HG02943 (cell line): Measurements from ENCODE around the gene CADM2.
"Not testable (repeated sequence)": the region's sequence is repeated elsewhere in the genome, so short reads cannot be mapped to it uniquely, and the experiment has no call there.

Experiments used
- ATAC-seq: cut with Tn5 transposase; IDR thresholded peaks from one replicate; pipeline ENCODE4 v1.9.1; 2021; ENCODE audit warnings: mild to moderate bottlenecking, low read depth, moderate library complexity; ENCODE audit not compliant: unreplicated experiment

CADM2 gene

GRCh38 chr3:84958495-84959469 is at the start of gene CADM2:
Gene CADM2, plus strand, starts transcription at chr3:84958989.
- peak; percentile 92 for ATAC-seq

- not testable (repeated sequence) for ATAC-seq
These were observed 40.2 kb upstream of the CADM2 start for GRCh38 chr3:84918592-84918991.

GRCh38 chr3:84922682-84923081 is 36.1 kb upstream of the CADM2 start:
- no peak for ATAC-seq

DNA sequence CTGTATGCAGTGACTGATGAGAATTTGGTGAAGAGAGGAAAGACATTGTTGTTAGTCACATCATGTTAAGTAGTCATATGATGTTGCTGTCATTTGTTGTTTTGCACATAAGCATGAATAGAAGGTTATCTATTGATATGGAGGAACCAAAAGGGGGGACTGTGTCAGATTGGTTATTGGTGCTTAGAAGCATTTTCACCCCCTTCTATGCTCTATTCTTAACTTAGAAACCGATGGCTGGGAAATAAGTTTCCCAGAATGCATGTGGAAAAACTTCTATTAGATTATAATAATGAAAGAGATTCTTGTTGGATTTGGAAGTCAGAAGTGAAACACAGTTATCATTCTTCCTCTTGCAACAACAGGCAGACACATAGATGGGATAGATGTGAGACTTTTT is 33.2 kb upstream of the CADM2 start:
- no peak for ATAC-seq

DNA sequence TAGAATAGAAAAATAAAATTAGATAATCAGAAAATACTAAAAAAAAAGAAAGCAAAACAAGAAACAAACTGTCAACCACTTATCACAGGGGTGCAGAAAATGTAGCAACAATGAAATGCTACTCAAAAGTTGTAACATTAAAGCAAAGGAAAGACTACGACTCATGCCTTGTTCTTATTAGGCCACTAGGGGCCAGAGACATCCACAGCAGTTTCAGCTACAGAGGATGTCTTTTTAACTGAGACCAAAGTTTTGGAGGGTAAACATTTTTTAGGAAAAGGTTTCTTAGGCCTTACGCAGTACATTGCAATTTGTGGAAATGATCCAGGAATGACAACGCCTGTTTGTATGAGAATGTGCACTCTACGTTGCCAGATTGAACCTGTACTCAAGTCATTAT is 15.4 kb upstream of the CADM2 start:
- no peak for ATAC-seq

GRCh38 chr3:84946240-84946639 is 12.5 kb upstream of the CADM2 start:
- no peak for ATAC-seq

DNA sequence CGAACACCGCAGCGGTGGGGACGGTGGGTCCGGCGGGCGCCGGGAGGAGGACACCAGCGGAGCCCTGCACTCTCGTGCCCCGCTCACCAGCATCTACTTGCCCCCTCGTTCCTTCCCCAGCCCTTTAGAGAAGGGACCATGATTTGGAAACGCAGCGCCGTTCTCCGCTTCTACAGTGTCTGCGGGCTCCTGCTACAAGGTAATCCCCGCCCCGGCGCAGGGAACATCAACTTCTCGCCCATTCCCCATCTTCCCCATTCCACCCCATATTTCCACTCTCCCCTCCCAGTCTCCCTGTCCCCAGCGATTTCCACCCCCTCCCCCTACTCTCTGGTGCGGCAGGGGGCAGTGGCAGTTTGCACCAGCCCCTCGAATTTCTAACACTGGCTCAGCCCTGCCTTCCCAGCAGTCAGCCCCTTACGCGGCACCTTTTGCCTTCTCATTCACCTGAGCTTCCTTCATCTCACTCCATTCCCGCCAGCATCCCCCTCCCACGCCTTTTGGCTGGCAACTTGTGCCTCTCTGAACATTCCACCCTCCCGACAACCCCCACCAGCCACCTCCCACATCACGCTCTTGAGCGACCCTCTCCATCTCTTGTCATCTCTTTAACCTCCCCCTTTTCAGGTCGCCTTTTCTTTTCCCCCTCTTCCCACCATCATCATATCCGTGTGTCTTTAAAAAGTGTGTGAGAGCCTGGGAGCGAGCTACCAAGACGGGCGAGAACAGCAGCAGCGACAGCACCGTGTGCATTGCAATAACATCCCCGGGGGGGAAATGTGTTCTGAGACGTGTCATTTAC is 882 bp downstream of the CADM2 start:
- ATAC-seq: no peak

GRCh38 chr3:84960581-84960980 is 1.8 kb downstream of the CADM2 start:
- ATAC-seq: no peak

DNA sequence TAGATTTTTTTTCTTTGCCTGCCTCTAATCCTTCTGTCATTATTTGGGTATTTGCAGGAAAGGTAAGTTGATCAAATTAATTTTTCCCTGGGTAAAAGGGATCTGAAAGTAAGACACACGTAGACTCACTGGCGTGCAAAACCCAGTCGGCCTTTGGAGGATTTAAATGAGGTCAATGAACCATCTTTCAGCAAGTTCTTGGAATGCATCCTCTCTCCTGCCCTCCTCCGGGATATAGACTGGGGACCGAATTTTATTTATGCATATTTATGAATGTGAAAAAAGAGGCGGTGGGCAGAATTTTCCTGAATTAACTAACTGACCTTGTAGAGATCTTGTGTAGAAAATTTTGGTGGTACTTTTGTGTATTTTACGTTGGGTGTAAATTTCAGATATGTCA is 2.2 kb downstream of the CADM2 start:
- ATAC-seq: no peak

GRCh38 chr3:84961521-84962255 is 2.9 kb downstream of the CADM2 start:
- no peak for ATAC-seq

GRCh38 chr3:84962415-84962814 is 3.6 kb downstream of the CADM2 start:
- no peak for ATAC-seq

DNA sequence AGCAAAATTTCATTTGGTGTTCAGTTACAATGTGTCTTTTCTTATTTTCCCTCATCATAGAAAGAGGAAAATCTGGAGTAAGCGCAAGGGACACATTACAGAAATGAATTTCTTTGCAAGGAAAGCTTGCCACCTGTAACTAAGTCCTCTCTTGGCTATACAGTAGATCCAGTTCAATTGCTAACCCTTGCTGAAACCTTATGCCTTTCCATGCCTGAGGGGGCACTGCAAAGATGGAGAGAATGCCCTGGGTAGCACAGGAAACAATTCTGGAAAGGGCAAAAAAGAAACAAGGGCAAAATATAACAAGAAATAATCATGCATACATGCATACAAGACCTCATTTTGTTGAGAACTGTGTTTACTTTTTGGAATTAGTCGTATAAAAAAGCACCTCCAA is 4.3 kb downstream of the CADM2 start:
- no peak for ATAC-seq

DNA sequence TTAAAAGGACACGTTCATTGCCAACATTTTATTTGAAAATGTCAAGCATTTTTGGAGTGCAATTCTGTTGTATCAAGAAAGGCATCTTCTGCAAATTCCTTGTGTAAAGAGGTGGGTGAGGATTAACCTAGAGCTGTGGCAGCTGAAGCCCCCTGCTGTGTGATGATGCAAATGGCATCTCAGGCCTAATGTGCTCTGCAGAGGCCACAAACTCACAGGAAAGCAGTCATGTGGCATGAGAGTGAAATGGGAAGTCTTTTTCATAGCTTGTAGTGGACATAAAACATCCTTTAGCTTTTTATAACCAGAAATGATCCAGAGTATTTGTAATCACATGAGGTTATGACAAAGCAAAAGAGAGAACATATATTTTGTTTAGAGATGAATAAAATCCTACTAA is 6.4 kb downstream of the CADM2 start:
- ATAC-seq: no peak

- ATAC-seq: no peak
These were observed 9.2 kb downstream of the CADM2 start for GRCh38 chr3:84967767-84968581.

DNA sequence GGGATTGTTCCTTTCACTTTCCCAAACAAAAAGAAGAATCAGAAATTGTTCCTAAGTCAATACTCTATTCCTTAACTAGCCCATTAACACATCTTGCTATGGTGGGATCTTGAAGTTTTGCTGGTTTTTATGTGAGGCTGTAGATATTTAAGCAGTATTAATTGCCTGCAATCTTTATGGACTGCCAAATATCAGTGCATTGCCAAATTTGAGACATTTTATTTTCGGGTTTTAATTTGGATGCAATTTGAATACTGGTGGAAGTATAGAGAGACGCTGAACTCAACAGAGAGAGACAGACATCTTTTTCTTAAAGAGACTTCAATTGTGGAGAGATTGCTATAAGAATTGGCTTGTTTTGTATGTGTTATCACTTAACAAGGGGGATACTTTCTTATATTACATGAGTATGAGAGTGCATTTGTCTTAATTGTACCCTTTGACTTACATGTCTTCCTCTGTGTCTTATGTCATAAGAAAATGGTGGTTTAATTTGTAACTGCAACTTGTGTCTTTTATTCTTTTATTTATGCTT is 10.0 kb downstream of the CADM2 start:
- ATAC-seq: no peak

- ATAC-seq: no peak
These were observed 15.6 kb downstream of the CADM2 start for GRCh38 chr3:84974347-84974746.

- ATAC-seq: no peak
These were observed 18.2 kb downstream of the CADM2 start for GRCh38 chr3:84977021-84977420.

DNA sequence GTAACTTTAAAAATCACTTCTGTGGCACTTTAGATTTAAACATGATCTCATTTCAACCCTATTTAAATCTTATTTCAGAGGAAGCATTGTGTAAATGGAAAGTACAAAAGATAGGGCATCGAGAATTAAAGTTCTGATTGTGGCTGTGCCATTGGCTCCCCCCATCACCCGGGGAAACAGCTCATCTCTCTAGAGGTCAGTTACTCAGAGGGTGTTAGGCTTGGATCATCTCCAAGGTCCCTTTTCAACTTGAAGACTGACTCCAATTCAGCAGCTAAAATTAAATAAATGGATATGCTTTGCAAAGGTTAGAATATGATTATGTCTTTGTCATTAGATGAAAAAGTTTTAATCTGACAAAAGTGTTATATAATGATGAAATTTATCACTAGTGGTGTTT is 20.1 kb downstream of the CADM2 start:
- no peak for ATAC-seq

DNA sequence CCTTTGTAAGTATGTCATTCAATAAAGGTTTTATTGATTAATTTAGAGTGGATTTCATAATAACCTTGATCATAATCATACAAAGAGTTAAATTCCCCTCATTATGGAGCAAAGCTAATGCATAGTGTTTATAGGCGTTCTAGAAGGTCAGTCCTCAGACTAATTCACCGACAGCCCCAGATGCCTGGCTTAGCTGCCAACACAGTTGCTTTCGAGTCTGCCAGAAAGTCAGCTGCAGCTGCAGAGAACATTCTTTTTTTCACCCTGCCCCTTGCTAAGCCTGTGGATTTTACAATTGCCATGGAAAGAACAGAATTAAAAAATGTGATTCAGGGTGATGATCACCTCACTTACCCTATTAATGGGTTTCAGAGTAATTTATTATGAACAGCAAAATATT is 21.2 kb downstream of the CADM2 start:
- no peak for ATAC-seq

DNA sequence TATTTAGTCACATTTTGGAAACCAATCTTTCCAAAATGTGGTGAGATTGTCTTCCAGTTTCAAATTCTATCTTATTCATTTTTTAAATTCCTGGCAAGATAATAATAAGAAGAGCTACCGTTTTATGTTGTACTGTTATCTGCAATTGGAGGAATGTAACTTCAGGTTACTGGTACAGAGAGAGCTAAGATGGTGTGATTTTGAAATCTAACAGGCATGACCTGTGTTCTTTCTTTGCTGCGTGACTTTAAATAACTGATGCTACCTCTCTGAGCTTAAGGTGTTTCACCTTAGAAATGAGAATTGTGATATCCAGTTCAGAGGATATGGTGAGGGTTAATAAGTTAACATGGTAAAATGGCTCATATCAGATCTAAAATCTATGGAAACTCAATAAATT is 21.7 kb downstream of the CADM2 start:
- ATAC-seq: no peak
